GM19193 (cell line): ENCODE results near the gene SIRT3.
"Not testable (repeated sequence)": the region's sequence is repeated elsewhere in the genome, so short reads cannot be mapped to it uniquely, and the experiment has no call there.

Experiments used
- POLR2A ChIP-seq: IDR thresholded peaks from 4 replicates; pipeline ENCODE4 v1.6.1; 2011; ENCODE audit not compliant: insufficient read depth, insufficient read length; ENCODE audit errors: extremely low read depth

Gene SIRT3

GRCh38 chr11:196786-197731 lies 39.1 kb downstream of the SIRT3 start:
- TF ChIP-seq POLR2A: no peak

- not testable (repeated sequence) for TF ChIP-seq POLR2A
Observed at GRCh38 chr11:192674-193128, 43.4 kb downstream of the SIRT3 start, which contains the start of gene SCGB1C1. Gene SCGB1C1 (plus strand): TSS chr11:193078. CDS start chr11:193100, 22 bp downstream.
